Effector CD4-positive, alpha-beta T cell (primary cell): ENCODE data around the gene ITGB2.

Source experiments
- DNase-seq: peaks from one replicate; pipeline ENCODE4 v3.0.0-alpha.2; 2020

The ITGB2 gene

GRCh38 chr21:44894687-44895302 is 25.9 kb downstream of the ITGB2 start:
- no peak for DNase-seq

- DNase-seq: no peak
These were observed 26.6 kb downstream of the ITGB2 start for GRCh38 chr21:44893948-44894656.

- no peak for DNase-seq
These were observed 27.5 kb downstream of the ITGB2 start for GRCh38 chr21:44893278-44893556.

- DNase-seq: peak; percentile 66
These were observed 28.0 kb downstream of the ITGB2 start for GRCh38 chr21:44892536-44893277.

- no peak for DNase-seq
These were observed 28.6 kb downstream of the ITGB2 start for GRCh38 chr21:44892095-44892494.

GRCh38 chr21:44891631-44892031 is 29.1 kb downstream of the ITGB2 start:
- no peak for DNase-seq

GRCh38 chr21:44890961-44891541 is 29.6 kb downstream of the ITGB2 start:
- DNase-seq: no peak

GRCh38 chr21:44890338-44890931 is 30.3 kb downstream of the ITGB2 start:
- DNase-seq: no peak

GRCh38 chr21:44889625-44890337 is 30.9 kb downstream of the ITGB2 start:
- DNase-seq: no peak

- DNase-seq: no peak
These were observed 31.8 kb downstream of the ITGB2 start for GRCh38 chr21:44888581-44889550.

- DNase-seq: no peak
These were observed 32.7 kb downstream of the ITGB2 start for GRCh38 chr21:44887807-44888580.

GRCh38 chr21:44887126-44887806 is 33.4 kb downstream of the ITGB2 start:
- DNase-seq: no peak

- DNase-seq: no peak
These were observed 34.3 kb downstream of the ITGB2 start for GRCh38 chr21:44886113-44887075.

- no peak for DNase-seq
These were observed 35.1 kb downstream of the ITGB2 start for GRCh38 chr21:44885615-44886014.

GRCh38 chr21:44884097-44884496 is 36.6 kb downstream of the ITGB2 start:
- no peak for DNase-seq

- no peak for DNase-seq
These were observed 37.4 kb downstream of the ITGB2 start for GRCh38 chr21:44883250-44883649.

- DNase-seq: no peak
These were observed 39.4 kb downstream of the ITGB2 start for GRCh38 chr21:44881198-44881872.
